Measurements from ENCODE around the gene YBX1.

The YBX1 gene

DNA sequence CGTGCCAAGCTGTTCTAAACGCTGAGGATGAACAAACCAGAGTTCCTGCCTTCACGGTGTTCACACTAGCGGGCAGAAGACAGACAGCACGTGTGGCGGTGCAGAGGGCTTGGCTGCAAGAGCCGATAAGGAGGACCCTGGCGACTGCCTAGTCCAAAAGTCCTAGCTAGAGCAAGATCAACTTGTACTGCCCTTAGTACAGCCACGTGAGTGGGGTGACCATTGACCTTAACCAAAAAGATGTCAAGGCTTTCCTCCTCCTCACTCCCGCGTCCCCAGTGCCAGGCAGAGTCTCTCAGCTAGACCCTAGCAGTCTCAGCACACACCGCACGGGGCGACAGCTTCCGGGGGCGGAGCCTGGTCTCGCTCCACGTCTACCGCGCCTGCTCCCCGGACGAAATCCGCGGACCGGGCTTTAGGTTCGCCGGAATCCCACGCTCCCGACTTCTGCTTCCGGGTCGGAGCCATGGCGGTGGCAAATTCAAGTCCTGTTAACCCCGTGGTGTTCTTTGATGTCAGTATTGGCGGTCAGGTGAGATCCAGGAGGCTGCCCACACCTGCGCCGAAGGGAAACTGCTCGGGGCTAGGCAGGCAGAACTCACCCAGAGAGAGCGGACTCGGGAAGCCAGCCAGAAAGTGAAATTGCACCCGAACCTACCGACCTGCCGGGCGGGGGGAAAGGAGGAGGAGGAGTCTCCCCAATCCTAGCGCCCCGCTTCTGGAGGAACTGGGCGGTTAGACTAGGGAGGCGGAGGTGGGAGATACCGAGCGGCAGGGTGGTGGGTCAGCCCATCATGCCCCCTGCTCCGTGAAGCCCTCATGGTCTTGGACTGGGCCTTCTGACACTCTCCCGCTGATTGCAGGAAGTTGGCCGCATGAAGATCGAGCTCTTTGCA is 24.0 kb upstream of the YBX1 start, which contains the start of gene PPIH:
PPIH (plus strand) TSS at position 443 of the 896 bp plus-strand sequence; CDS start at position 467, 24 bp downstream.
- Histone ChIP-seq H3K27ac (ENCODE audit: low read depth, low read length) (peak within 1 kb of the TSS; percentile 50), H3K79me2 (ENCODE audit: control insufficient read depth, low read length) (peaks cover 52% of the 10 kb centered on the region), H3F3A (ENCODE audit: control insufficient read depth, insufficient read depth) (no peaks in the 10 kb centered on the region)

DNA sequence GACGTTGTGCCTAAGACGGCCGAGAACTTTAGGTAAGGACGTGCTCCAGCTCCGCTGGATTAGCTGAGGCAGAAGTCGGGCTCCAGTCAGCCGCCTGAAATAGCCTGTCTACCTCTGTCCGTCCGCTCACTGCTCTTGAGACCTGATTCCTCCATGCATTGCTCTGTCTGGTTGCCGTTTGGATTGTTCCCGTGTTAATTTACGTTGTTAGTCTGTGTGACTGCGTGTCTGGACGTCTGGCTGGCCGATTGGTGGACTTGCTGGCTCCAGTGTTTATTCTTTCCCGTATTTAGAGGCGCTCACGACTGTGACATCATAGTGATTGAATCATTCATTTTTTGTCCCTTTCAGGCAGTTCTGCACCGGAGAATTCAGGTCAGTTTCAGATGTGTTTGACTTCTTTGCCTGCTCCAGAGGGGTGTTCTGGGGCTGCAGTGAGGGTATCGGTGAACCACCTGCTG is 23.3 kb upstream of the YBX1 start:
- Histone ChIP-seq H3K4me1 (ENCODE audit: control insufficient read depth, low read length) (peaks cover 40% of the 10 kb centered on the region), H3K9me2 (replicated peaks; ENCODE audit: control insufficient read depth, low read length) (no peaks in the 10 kb centered on the region), H3K27me3 (ENCODE audit: control insufficient read depth, low read length) (peaks cover 3% of the 10 kb centered on the region), H3F3A (ENCODE audit: control insufficient read depth, insufficient read depth) (no peaks in the 10 kb centered on the region), H3K4me3 (ENCODE audit: low read length) (peak overlapping the region; percentile 95), H4K20me1 (ENCODE audit: control insufficient read depth, insufficient read depth, low read depth, low read length) (0 out of 2 replicates have a peak, but pooled peaks cover 6% of the 10 kb centered on the region), H3K79me2 (ENCODE audit: control insufficient read depth, low read length) (peaks cover 56% of the 10 kb centered on the region), H3K9me3 (ENCODE audit: control insufficient read depth, insufficient read depth, low read length) (no peaks in the 10 kb centered on the region), H3K4me2 (ENCODE audit: low read length) (peak overlapping the region; percentile 86), H3K36me3 (ENCODE audit: control insufficient read depth, low read length) (peaks cover 55% of the 10 kb centered on the region), H3K27ac (ENCODE audit: low read depth, low read length) (peak overlapping the region; percentile 50)
- TF ChIP-seq, protein P1, sequence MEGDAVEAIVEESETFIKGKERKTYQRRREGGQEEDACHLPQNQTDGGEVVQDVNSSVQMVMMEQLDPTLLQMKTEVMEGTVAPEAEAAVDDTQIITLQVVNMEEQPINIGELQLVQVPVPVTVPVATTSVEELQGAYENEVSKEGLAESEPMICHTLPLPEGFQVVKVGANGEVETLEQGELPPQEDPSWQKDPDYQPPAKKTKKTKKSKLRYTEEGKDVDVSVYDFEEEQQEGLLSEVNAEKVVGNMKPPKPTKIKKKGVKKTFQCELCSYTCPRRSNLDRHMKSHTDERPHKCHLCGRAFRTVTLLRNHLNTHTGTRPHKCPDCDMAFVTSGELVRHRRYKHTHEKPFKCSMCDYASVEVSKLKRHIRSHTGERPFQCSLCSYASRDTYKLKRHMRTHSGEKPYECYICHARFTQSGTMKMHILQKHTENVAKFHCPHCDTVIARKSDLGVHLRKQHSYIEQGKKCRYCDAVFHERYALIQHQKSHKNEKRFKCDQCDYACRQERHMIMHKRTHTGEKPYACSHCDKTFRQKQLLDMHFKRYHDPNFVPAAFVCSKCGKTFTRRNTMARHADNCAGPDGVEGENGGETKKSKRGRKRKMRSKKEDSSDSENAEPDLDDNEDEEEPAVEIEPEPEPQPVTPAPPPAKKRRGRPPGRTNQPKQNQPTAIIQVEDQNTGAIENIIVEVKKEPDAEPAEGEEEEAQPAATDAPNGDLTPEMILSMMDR (IDR thresholded peaks at IDR 0.05; ENCODE audit: low read depth, low read length, poor library complexity, severe bottlenecking), result no peak
- TF ChIP-seq EZH2phosphoT487 (IDR thresholded peaks at IDR 0.05; ENCODE audit: borderline replicate concordance, low read length), result no peak

More for the DNA sequence above, 24.0 kb upstream of the YBX1 start, which contains the start of gene PPIH:
- peak within 1 kb of the TSS; percentile 95 for H3K4me3 ChIP-seq (ENCODE audit: low read length)
- H3K9me3 ChIP-seq (ENCODE audit: control insufficient read depth, insufficient read depth, low read length), result no peaks in the 10 kb centered on the region
- no peak for TF ChIP-seq EZH2phosphoT487 (IDR thresholded peaks at IDR 0.05; ENCODE audit: borderline replicate concordance, low read length)
- TF ChIP-seq, protein P1 (IDR thresholded peaks at IDR 0.05; ENCODE audit: low read depth, low read length, poor library complexity, severe bottlenecking), result no peak
- 0 out of 2 replicates have a peak, but pooled peaks cover 6% of the 10 kb centered on the region for H4K20me1 ChIP-seq (ENCODE audit: control insufficient read depth, insufficient read depth, low read depth, low read length)
- peaks cover 40% of the 10 kb centered on the region for H3K4me1 ChIP-seq (ENCODE audit: control insufficient read depth, low read length)
- H3K4me2 ChIP-seq (ENCODE audit: low read length), result peak within 1 kb of the TSS; percentile 86
- H3K36me3 ChIP-seq (ENCODE audit: control insufficient read depth, low read length), result peaks cover 48% of the 10 kb centered on the region
- no peaks in the 10 kb centered on the region for H3K9me2 ChIP-seq (replicated peaks; ENCODE audit: control insufficient read depth, low read length)
- H3K27me3 ChIP-seq (ENCODE audit: control insufficient read depth, low read length), result peaks cover 10% of the 10 kb centered on the region

DNA sequence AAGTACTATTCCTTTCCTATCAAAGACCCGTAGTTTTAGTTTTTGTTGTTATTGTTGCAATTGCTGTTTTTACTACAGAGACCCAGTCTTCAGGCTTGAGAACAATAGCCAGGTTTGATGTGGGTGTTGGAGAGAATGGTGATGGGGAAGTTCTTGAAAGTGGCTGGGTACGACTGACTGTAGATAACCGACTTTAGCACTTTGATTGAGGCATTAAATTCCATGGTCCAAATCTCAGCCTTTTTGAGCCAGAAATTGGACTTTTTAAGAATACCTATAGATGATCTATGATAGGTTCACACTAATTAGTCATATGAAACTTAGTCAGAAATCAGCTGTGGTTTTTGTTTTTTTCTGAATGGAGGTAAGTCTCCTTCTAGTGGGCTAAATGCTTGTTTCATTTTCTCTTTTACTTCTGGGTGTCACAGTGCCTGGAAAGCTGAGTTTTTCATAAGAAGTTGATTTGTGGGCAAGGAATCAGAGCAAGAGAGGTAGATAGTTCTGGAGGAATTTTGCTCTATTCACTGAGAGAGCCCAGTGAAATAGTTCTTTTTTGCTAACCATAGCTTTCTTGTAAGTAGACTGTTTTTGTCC is 21.2 kb upstream of the YBX1 start:
- H3K9me2 ChIP-seq (replicated peaks; ENCODE audit: control insufficient read depth, low read length), result no peaks in the 10 kb centered on the region
- no peaks in the 10 kb centered on the region for H3F3A ChIP-seq (ENCODE audit: control insufficient read depth, insufficient read depth)
- H3K36me3 ChIP-seq (ENCODE audit: control insufficient read depth, low read length), result peaks cover 76% of the 10 kb centered on the region
- H3K27me3 ChIP-seq (ENCODE audit: control insufficient read depth, low read length), result no peaks in the 10 kb centered on the region
- peaks cover 60% of the 10 kb centered on the region for H3K79me2 ChIP-seq (ENCODE audit: control insufficient read depth, low read length)
- 0 out of 2 replicates have a peak, but pooled peaks cover 6% of the 10 kb centered on the region for H4K20me1 ChIP-seq (ENCODE audit: control insufficient read depth, insufficient read depth, low read depth, low read length)
- no peak overlapping the region for H3K4me3 ChIP-seq (ENCODE audit: low read length)
- TF ChIP-seq, protein P1 (IDR thresholded peaks at IDR 0.05; ENCODE audit: low read depth, low read length, poor library complexity, severe bottlenecking), result no peak
- TF ChIP-seq EZH2phosphoT487 (IDR thresholded peaks at IDR 0.05; ENCODE audit: borderline replicate concordance, low read length), result no peak
- peak overlapping the region; percentile 5; the same call in 1 of the 2 replicates for H3K4me2 ChIP-seq (ENCODE audit: low read length)
- peaks cover 40% of the 10 kb centered on the region for H3K4me1 ChIP-seq (ENCODE audit: control insufficient read depth, low read length)
- no peaks in the 10 kb centered on the region for H3K9me3 ChIP-seq (ENCODE audit: control insufficient read depth, insufficient read depth, low read length)
- no peak overlapping the region for H3K27ac ChIP-seq (ENCODE audit: low read depth, low read length)
